DMS 273 treated with DMSO at 0.1 percent for 48 hours (cell line): ENCODE results near the gene ASS1.
"Not testable (repeated sequence)": the region's sequence is repeated elsewhere in the genome, so short reads cannot be mapped to it uniquely, and the experiment has no call there.

Source experiments
- DNase-seq: peaks from one replicate; lab custom pipeline; 2025; lab: John Stamatoyannopoulos, UW

ASS1 gene

DNA sequence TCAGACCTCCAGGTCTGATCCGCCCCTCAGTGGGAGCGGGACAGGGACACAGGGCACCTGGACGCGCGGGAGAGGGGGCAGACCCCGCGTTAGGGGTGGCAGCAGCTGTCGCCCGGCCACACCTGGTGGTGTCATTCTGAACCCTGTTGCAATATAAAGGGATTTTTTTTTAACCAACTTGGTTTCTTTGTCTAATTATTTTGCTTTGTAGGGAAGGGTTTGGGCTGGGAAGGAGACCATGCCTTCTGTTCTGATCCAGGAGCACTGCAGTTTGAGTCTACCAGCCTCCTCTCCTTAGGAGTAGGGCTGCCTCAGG lies 10.9 kb upstream of the ASS1 start:
- DNase-seq = no peak

DNA sequence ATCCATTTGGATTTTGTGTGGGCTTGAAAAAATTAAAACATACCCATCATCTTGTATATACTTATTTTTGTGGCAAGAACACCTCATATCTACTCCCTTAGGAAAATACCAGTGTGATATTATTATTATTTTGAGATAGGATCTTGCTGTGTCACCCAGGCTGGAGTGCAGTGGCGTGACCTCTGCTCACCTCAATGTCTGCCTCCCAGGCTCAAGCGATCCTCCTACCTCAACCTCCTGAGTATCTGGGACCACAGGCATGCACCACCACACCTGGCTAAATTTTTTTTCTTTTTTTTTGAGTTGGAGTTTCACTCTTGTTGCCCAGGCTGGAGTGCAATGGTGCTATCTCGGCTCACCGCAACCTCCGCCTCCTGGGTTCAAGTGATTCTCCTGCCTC lies 10.1 kb upstream of the ASS1 start:
- not testable (repeated sequence) for DNase-seq

DNA sequence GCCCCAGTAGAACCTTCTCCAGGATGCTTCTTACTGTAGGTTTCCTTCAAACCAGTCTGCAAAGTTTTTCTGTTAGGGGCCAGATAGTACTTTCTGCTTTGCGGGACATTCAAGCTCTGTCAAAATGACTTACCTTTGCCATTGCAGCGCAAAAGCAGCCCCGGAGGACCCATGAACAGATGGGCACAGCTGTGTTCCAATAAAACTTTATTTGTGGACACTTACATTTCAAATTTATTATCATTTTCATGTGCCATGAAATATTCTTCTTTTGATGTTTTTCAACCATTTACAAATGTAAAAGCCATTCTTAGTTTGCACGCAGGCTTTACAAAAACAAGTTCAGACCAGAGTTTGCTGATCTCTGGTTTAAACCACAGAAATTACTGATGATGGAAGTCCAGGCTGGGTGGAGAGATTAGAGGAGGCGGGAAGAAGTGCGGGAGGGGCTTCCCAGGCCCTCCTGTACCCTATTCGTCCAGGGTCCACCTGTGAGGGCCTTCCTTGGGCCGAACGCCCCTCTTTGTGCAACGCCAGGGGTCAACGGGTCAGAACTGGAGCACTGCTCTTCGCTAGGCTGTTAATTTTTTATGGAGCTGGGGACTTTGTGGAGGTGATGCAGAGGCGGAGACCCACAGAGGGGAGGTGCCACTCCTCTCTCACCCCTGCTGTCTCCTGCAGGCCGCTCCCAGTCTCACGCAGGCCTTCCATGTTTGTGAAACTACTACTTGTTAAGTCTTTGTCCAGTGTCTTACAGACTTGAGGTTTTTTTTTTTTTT lies 7.6 kb upstream of the ASS1 start:
- DNase-seq = no peak

DNA sequence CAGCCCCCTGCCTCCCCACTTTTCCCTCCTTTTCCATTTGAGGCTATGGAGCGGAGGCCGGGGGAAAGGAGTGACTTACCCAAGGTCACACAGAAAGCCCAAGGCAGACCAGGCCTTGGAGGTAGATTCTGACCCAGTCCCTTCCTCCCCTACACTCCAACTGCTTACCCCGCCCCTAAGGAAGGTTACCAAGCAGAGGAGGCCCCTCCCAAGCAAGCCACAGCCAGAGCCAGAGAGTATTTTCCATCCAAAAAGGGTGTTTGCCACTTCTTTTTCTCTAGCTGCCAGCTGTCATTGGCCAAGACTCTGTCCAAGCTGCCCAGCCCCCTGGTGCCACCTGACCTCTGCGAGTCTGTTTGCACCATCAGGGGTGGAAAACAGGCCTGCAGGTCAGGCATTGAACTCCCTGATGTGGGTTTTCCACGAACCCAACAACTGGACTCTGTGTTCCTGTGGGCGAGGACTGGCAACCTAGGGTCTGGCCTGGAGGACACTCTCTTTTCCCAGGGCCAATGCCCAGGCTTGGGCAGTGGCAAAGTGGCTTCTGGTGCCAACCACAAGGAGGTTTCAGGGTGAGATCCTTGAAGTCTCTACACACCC lies 6.3 kb upstream of the ASS1 start:
- no peak for DNase-seq

DNA sequence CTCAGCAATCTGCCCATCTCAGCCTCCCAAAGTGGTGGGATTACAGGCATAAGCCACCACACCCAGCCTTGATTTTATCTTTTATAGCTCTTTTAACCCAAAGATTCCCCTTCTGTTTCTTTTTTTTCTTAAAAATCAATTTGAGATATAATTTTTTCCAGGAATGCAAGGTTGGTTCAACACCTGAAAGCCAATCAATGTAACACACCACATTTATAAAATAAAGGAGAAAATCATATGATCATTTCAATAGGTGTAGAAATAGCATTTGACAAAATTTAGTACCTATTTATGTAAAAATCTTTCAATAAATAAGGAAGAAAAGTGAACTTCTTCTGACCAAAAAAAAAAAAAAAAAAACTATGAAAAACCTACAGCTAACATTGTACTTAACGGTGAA lies 3.7 kb upstream of the ASS1 start:
- DNase-seq = no peak

DNA sequence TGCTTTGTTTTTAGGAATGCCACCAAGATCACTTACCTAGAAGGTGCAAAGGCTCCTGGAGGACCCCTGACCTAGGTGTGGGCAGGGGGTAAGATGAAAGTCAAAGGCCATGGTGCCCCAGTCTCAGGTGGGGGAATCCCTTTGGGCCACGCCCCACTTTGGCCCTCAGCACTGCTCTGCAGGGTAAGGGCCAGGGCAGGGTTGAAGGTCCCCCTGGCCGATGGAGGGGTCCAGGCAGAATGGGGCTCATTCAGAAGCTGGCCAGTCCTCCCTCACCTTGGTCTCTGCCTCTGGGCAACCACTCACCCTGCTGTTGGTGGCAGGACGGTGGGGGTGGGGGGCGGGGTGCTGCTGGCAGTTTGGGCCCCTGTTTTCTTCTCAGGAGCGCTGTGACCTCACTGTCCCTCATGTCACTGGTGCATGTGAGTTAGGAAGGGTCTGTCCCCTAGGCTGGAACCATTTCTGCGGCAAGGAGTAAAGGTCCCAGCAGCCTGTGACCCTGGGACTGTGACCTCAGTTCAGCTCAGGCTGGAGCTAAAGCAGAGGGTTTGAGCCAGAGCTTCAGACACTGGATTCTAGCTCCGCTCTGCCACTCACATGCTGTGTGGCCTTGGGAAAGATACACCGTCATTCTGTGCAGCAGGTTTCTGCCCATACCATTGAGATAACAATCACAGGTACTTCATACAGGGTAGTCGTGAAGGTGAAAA lies 1.9 kb upstream of the ASS1 start:
- no peak for DNase-seq

DNA sequence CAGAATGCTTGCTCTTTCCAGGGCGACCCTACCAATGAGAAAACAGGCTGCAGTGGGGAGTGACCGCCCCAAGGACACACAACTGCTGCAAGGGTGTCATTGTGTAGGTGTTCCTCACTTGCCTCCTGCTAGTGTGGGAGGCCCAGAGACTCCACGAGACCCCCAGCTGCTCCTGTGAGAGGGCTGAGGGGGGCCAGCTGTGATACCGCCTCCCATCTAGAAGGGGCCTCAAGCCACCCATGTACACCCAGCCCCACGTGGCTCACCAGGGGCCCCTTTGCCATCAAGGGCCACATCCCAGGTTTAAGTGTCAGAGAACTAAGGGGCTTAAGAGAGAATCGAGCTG lies 1.3 kb upstream of the ASS1 start:
- no peak for DNase-seq

DNA sequence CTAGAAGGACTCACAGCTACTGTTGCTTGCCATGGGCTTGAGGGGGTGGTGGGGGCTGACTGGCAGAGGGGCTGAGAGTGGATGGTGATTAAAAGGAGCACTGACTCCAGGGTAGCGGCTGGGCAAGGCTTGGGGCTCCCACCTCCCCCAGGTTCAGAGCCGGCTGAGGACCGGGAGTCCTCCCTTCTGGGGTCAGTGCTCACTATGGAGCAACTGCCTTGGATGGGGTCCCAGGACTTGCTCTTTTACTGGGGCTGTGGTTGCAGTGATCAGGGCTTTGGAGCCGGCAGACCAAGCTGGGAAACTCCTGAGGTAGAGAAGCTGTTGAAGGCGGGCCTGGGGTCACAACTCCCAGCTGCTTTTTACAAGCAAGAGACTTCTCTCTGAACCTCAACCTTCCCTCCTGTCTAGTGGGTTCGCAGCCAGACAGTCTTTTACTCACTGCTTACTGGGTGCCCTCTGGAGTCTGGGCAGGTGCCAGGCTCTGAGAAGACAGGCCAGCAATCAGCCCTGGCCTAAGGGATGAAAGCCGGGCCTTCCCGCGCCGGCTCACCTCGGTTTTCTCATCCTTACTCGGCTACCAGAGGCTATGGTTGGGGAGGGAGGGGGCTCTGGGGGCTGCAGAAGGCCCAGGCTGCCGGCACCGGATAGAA lies 795 bp upstream of the ASS1 start:
- no peak for DNase-seq

DNA sequence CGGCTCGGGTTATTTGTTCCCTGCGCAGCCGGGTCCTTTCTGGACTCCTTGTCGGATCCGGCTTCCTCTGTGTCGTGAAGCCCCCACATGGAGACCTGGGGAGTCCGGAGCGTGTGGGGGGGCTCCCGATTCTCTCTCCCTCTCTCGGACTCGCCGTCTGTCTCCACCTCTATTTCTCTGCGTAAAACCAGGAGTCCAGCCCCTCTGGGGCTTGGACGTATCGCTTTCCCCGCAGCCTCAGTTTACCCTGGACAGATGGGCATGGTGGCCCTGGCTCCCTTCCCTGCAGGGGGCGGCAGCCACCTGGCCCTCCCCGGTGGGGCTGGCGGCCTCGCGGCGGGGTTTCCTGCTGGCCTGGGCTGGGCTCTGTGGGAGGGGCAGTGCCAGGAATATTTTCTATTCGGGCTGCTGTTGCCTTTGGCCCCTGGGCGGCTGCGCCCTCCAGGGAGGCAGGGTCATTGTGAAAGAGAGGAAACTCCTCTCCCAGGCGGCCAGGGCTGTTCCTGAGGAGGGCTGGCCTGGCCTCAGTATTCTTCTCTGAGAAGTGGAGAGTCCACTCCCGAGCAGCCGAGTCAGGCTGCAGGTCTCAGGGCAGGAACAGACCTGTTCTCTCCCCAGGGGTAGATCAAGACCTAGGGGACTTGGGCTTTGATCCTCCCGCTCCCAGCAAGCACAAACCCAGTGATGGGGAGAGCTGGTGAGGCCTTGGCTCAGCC lies 665 bp downstream of the ASS1 start:
- DNase-seq = peak; percentile 54

DNA sequence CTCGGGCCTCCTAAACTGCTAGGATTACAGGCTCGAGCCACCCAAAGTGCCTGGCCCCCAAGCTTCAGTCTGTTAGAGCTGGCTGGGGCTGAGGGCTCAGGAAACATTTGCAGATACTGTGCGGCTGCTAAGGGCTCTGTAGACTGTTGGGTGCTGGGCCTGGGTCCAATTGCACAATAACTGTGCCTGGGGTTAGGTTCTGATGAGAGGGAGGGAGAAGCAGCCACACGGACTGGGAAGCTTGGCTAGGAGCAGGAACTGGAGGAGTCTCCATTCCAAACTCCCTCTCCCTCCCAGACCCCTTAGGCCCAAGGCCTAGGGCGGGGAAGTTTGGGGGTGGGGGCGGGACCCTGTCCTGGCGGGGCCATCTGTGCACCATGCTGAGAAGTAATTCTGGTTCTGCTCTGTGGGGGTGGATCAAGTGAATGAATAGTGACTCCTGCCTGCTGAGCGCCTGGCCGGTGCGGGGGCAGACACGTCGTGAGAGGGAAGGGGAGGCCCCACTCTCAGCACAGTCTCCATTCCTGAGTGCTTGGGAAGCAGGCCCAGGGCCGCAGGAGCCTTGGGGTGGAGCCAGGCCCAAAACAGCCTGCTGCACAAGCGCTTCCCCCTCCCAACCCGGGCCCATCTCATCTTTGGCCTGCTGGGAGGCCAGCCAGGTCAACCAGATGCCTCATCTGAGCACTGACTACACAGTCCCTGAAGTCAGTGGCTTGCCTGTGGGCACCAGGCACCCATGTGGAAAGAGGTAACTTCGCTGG lies 1.5 kb downstream of the ASS1 start:
- DNase-seq = peak; percentile 89

DNA sequence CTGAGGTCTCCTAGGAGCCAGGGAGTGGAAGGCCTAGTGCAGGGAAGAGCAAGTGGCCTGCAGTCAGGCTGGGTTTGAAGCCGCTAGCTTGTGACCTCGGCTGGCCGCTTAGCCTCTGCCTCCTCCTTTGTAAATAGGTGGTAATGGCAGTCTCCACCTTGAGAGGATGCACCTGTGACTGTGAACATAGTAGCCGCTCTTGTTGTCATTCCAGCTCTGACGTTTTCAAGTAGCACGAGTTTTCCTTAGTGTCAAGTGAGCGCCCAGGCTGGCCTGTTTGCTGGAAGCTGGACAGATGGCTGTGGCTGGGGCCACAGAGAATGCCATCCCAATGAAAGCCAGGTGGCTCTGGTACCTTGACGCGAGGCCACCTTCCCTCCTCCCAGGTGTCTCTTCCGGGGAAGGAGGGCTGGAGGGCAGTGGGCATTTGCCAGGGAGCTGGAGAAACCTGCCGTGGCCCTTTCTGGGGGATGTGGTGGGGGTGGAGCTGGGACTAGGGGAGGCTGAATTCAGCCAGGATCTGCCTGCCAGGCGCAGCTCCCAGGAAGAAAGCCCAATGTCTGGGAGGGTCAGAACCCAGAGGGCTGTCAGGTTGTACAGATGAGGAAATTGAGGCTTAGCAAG lies 2.5 kb downstream of the ASS1 start:
- no peak for DNase-seq

DNA sequence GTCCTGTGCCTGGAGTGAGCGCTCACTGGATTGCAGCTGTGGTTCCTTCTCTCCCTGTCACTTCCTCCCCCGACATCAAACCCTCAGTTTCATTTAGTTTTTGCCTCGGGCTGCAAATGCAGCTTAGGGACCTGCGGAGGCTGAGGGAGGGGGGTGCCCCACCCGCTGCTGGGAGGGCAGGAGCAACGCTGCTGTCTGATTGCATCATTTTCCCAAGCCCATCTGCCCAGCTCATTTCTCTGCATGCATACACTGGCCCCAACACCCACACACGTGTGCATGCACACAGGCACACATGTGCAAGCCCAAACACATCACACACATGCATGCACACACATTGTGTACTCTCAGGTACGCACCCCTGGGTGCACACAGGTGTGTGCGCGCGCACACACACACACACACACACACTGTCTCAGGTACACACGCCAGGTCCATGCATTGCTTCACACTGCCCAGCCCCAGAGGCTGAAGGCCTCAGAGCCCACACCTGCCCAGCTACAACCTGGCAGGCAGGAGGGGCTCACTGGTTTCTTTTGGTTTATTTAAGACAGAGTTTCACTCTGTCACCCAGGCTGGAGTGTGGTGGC lies 3.4 kb downstream of the ASS1 start:
- DNase-seq = peak; percentile 12

DNA sequence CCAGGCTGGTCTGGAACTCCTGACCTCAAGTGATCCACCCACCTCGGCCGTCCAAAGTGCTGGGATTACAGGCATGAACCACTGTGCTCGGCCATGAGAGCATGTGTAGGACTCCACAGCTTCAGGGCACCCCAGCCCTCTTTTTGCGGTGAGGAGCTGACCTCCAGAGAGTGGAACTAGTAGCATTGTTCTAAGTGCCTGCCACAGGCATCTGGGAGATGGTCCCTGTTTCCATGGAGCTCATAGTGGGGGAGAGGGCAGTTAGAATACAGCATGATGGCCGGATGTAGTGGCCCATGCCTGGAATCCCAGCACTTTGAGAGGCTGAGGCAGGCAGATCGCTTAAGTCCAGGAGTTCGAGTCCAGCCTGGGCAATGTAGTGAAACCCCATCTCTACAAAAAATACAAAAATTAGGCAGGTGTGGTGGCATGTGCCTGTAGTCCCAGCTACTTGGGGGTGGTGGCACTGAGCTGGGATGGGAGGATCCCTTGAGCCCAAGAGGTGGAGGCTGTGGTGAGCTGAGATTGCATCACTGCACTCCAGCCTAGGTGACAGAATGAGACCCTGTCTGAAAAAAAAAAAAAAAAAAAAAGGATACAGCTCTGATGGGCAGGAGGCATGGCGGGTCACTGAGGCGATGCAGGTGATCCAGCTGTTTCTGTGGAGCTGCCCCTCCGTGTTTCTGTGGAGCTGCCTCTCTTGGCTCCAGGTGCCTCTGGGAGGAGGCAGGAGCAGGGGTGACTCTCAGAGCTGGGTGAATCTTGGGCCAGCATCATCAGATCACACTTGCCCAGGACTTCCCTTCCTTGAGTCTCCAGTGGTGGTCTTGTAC lies 4.2 kb downstream of the ASS1 start:
- no peak for DNase-seq

DNA sequence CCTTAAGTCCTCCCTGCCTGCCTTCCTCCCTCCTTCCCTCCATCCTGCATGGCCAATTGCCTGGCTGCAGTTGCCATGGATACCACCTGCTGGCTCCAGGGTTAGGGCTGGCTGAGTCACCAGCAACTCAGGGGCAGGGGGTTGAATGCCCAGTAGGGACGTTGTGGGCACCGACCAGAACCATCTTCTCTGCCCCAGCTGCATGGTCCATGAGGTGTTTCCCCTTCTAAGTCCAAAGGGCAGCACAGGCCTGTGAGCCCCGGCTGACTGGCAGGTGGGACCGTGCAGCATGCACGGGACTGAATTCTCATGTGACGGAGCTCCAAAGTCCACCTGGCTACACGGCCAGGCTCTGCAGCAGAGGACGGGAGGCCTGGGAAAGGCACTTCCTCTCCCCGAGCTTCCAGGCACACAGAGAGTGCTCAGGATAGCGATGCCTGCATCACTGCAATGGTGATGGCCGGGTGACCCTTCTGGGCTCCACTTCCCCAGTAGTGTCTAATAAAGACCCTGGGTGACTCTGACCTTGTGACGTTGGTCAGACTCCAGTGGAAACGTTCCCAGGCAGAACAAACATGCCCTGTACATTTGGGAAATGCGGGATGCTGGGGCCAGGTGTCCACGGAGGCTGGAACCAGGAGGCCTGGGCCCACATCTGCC lies 5.7 kb downstream of the ASS1 start:
- DNase-seq = no peak

DNA sequence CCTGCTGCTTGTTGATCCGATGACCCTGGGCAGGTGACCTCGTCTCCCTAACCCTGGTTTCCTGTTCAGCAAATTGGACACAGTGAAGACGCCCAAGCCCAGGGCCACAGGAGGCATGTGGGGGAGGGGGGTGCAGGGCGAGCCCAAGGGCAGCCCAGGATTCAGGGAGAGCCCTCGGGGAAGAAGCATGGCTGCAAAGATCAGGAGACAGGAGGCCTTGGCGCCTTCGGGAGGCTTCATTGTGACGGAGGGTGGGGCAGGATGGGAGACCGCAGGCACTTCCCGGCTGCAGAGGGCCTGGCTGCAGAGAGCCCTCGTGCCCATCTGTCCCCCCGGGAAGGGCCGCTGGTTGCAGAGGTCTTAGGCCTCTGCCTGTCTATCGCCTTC lies 6.2 kb downstream of the ASS1 start:
- no peak for DNase-seq

DNA sequence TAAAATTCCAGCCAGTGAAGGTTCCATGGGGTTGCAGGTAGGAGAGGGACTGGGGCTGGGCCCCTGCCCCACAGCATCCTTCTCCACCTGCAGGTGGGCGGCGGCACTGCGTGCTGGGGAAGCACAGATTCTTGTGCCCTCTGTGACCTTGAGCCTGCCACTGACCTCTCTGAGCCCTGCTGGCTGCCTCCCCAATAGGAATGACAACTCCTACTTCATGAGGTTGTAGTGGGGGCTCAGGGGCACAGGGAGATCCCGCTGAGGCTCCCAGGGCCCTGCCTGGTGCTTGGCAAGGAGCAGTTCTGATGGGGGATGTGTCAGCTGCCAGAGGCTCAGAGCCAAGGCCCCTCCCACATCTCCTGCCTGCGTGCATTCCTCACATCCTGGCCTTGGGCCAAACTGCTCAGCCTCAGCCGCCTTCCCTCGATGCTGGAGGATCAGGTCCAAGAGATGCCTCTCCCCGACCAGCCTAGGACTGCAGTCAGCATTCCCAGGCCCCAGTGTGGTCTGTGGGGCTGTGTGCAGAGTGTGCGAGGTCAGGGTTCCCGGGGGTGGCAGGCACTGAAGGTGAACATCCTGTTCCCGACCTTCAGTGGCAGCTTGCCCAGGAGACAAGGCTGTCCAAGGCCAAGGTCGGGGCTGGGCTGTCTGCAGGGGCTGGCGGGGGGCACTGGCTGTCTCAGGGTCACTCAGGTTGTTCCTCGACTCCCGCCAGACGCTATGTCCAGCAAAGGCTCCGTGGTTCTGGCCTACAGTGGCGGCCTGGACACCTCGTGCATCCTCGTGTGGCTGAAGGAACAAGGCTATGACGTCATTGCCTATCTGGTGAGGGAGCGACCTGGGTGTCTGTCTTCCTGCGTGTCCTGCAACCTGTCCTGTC lies 7.0 kb downstream of the ASS1 start:
- DNase-seq = peak; percentile 31

DNA sequence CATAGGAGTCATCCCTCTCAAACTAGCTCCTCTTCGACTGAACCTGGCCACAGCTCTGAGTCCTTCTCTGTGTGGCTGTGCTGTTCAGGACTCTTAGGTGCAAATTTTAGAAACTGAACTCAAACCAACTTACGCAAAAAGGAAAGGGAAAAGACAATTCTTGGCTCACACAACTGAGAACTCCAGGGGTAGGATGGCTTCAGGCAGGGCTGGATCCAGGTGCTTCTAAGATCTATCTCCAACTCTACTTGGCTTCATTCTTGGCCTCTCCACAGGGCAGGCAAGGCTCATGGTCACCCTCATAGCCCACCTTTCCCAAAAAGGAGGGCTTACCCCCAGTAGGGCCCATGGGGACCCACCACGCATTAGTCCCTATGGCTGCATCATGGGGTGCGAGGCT lies 8.1 kb downstream of the ASS1 start:
- no peak for DNase-seq

DNA sequence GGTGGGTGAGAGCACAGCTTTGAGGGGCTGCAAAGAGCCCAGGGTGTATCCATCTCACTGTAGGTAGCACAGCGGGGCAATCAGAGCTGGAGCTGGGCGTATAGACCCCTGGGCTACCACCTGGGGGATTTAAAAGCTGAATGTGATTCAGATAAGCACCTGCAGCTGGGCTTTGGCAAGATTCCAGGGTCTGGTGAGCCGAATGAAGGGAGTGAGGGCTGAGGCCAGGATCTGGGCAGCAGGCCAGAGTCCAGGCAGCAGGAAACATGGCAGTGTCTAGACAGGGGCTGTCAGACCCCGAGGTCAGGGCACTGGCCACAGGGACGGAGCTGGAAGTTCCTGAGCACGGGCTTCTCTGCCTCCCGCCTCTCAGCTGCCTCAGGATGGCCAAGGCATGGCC lies 8.7 kb downstream of the ASS1 start:
- DNase-seq = no peak
